Esophagus squamous epithelium (tissue), 4 donors: ENCODE data around the gene IGFBP4.

ENCODE experiments used
- POLR2A ChIP-seq, 4 donors: fragments of 450-650 bp; IDR thresholded peaks; one replicate each; pipeline ENCODE4 v1.6.1; 2017; ENCODE audit warnings: antibody characterized with exemption in 4 of 4, mild to moderate bottlenecking in 4 of 4, moderate library complexity in 3 of 4
- TF ChIP-seq, protein P1 (sequence below), 6 experiments: fragments of 450-650 bp in 4 of 6; fragments of 200-600 bp in 2 of 6; sonication (generic) in 2 of 6; IDR thresholded peaks; one replicate each; pipeline ENCODE4 v1.5.1; 2016 to 2019; ENCODE audit warnings: antibody characterized with exemption in 6 of 6, mild to moderate bottlenecking in 4 of 6, moderate library complexity in 4 of 6

DNA sequence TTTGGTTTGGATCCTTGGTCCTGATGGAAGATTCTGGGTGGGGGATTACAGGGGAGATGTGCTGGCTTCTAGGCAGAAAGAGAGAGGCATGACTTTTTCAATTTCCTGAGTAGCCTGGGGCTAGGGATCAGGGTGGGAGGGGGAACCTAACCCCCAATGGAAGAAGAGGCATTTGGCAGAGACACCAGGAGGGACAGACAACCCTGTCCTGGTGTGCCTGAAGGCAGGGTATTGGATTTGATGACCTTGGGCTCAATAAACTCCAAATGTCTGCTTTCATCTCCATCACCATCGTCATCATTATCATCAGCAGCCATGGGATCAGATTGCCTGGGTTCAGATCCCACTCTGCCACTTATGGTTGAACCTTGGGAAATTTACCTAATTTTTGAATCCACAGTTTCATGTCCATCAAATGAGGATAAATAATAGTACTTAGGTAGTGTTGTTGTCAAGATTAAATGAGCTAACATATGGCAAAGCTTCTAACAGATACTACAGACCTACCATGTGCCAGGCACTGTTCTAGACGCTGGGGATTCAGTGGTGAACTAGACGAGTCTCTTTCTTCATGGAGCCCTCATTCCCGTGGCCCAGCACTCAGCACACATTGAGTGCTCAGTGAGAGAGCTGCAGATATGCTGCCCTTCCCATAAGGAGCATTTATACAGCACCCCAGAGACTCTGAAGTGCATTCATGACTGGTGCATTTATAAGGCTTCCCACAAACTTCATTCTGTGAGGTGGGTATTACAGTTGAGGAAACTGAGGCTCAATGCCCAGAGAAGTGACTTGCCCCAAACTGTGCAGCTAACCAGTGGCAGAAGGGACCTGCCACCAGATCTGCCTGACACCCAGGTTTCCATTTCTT, 26.8 kb downstream of the IGFBP4 start:
- TF ChIP-seq, protein P1, sequence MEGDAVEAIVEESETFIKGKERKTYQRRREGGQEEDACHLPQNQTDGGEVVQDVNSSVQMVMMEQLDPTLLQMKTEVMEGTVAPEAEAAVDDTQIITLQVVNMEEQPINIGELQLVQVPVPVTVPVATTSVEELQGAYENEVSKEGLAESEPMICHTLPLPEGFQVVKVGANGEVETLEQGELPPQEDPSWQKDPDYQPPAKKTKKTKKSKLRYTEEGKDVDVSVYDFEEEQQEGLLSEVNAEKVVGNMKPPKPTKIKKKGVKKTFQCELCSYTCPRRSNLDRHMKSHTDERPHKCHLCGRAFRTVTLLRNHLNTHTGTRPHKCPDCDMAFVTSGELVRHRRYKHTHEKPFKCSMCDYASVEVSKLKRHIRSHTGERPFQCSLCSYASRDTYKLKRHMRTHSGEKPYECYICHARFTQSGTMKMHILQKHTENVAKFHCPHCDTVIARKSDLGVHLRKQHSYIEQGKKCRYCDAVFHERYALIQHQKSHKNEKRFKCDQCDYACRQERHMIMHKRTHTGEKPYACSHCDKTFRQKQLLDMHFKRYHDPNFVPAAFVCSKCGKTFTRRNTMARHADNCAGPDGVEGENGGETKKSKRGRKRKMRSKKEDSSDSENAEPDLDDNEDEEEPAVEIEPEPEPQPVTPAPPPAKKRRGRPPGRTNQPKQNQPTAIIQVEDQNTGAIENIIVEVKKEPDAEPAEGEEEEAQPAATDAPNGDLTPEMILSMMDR (IDR thresholded peaks at IDR 0.05): no peak
- TF ChIP-seq POLR2A (IDR thresholded peaks at IDR 0.05): no peak
